Activated CD4-positive, alpha-beta memory T cell treated with anti-CD3 and anti-CD28 coated beads, Interleukin-2, amount 10 ng/mL, durations not matched to agents 7 days and 5 days (primary cell): Measurements from ENCODE around the gene KLHL6. TPM values are rescaled to one million over a fixed set of nuclear protein-coding genes. Genes with fewer than 3 reads are reported as not detected.
"Not testable (repeated sequence)": the region's sequence is repeated elsewhere in the genome, so short reads cannot be mapped to it uniquely, and the experiment has no call there.

Experiments used
- CTCF ChIA-PET: fragments of 350-600 bp; sonication (Branson Sonifier 250); formaldehyde crosslinking; loops from one replicate; lab custom pipeline; 2021; ENCODE audit warnings: antibody characterized with exemption, inconsistent platforms; lab: Charles Lee
- POLR2A ChIA-PET: fragments of 350-600 bp; sonication (Branson Sonifier 250); formaldehyde crosslinking; loops from one replicate; lab custom pipeline; 2021; ENCODE audit warnings: antibody characterized with exemption; lab: Charles Lee
- DNase-seq: peaks from one replicate; pipeline ENCODE4 v3.0.0-alpha.2; 2020
- H3K27ac Mint-ChIP-seq: one replicate; pipeline ENCODE4 v1.8.0; 2021; ENCODE audit warnings: mild to moderate bottlenecking, mixed read lengths
- H3K27me3 Mint-ChIP-seq: one replicate; pipeline ENCODE4 v1.8.0; 2021; ENCODE audit warnings: mixed read lengths
- H3K36me3 Mint-ChIP-seq: one replicate; pipeline ENCODE4 v1.8.0; 2021; ENCODE audit warnings: low read depth, mixed read lengths
- H3K4me1 Mint-ChIP-seq: one replicate; pipeline ENCODE4 v1.8.0; 2021; ENCODE audit warnings: mixed read lengths
- H3K4me3 Mint-ChIP-seq: one replicate; pipeline ENCODE4 v1.8.0; 2021; ENCODE audit warnings: mild to moderate bottlenecking, mixed read lengths
- H3K9me3 Mint-ChIP-seq: one replicate; pipeline ENCODE4 v1.8.0; 2021; ENCODE audit warnings: mixed read lengths
- total RNA-seq, 2 experiments: library from RNA; stranded (reverse); gene quantifications; one replicate each; pipeline ENCODE4 v1.2.3, GENCODE V29; 2021

Gene KLHL6
- total RNA-seq, 2 experiments from 2014 or later, result 47.1 to 48.6 TPM

DNA sequence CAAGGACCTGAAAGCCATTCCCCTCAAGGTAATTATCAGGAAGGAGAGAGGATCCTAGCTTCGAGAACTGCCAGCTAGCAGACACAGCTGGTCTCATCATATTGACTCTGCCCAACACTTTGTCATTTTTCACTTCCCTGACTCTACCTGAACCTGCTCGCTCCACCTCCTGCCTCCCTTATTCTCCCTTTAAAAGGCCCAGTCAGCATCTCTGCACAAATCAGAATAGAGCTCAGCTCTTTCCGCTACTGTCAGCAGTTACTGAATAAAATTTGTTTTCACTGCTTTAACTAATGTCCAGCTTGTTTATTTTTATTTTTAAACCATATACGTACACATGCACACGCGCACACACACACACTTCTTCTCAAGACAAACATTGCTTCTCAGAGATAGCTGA is 69.9 kb downstream of the KLHL6 start:
- Mint-ChIP-seq H3K36me3 (peaks cover 9% of the 10 kb centered on the region), H3K27ac (no peak overlapping the region)
- CTCF ChIA-PET, result interaction anchor here (0.6 to 1.3 kb wide), 2 partner anchors 75 to 231 kb away, joined by 3 read pairs; no protein-coding TSS in a partner anchor

DNA sequence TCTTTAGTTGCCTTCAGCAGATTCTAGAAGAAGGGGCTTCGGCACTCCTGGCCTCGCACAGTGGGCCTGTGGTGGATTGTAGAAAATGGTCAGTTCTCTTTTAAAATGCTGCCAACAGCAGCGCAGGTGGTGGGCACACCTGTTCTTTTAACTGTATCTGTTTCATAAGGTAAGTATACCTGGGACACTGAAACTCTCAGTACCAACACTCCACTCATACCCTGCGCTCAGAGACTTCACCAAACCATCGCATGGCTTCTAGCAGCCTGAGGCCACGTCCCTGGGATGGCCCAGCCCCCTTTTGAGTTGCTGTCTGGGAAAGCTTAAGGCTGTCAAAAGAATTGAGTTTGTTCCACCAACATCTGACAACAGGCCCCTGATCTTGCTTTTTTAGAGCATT is 70.4 kb downstream of the KLHL6 start:
- no peak overlapping the region for H3K27ac Mint-ChIP-seq
- H3K9me3 Mint-ChIP-seq, result no peaks in the 10 kb centered on the region
- ChIA-PET POLR2A (interaction anchor here (0.8 kb wide), 1 partner anchor 65 kb away, joined by 3 read pairs; no protein-coding TSS in a partner anchor), CTCF (interaction anchor here (1.3 kb wide), 1 partner anchor 75 kb away, joined by 3 read pairs; no protein-coding TSS in a partner anchor)
- peaks cover 8% of the 10 kb centered on the region for H3K4me1 Mint-ChIP-seq
- no peak overlapping the region for H3K4me3 Mint-ChIP-seq
- no peak for DNase-seq
- peaks cover 8% of the 10 kb centered on the region for H3K36me3 Mint-ChIP-seq
- H3K27me3 Mint-ChIP-seq, result no peaks in the 10 kb centered on the region

More for the DNA sequence above, 69.9 kb downstream of the KLHL6 start:
- POLR2A ChIA-PET, result interaction anchor here (0.8 kb wide), 1 partner anchor 65 kb away, joined by 3 read pairs; no protein-coding TSS in a partner anchor
- no peak for DNase-seq
- Mint-ChIP-seq H3K9me3 (no peaks in the 10 kb centered on the region), H3K4me1 (peaks cover 6% of the 10 kb centered on the region), H3K27me3 (no peaks in the 10 kb centered on the region), H3K4me3 (no peak overlapping the region)

DNA sequence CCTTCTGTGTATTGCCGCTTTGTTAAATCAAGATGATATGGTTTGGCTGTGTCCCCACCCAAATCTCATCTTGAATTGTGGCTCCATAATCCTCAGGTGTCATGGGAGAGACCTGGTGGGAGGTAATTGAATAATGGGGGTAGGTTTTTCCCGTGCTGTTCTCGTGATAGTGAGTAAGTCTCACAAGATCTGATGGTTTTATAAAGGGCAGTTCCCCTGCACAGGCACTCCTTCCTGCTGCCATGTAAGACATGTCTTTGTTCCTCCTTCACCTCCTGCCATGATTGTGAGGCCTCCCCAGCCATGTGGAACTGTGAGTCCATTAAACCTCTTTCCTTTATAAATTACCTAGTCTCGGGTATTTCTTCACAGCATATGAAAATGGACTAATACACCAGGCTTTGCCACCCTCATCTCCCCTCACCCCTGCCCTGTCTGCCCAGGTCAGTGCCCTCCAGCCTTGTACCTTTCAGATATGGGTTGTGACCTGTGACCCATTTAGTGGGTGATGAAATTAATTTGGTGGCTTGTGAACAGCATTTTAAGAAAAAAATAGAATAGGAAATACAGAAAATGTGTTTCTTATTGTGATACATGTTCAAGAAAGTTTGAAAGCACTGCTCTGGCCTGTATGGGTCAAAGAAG is 71.0 kb downstream of the KLHL6 start:
- H3K4me3 Mint-ChIP-seq, result no peak overlapping the region
- peaks cover 8% of the 10 kb centered on the region for H3K4me1 Mint-ChIP-seq
- H3K36me3 Mint-ChIP-seq, result peaks cover 8% of the 10 kb centered on the region
- no peak overlapping the region for H3K27ac Mint-ChIP-seq
- ChIA-PET CTCF (no interaction called here), POLR2A (interaction anchor here (2.0 kb wide), 1 partner anchor 107 kb away, joined by 5 read pairs; no protein-coding TSS in a partner anchor)
- H3K9me3 Mint-ChIP-seq, result no peaks in the 10 kb centered on the region
- H3K27me3 Mint-ChIP-seq, result no peaks in the 10 kb centered on the region
- DNase-seq, result no peak

DNA sequence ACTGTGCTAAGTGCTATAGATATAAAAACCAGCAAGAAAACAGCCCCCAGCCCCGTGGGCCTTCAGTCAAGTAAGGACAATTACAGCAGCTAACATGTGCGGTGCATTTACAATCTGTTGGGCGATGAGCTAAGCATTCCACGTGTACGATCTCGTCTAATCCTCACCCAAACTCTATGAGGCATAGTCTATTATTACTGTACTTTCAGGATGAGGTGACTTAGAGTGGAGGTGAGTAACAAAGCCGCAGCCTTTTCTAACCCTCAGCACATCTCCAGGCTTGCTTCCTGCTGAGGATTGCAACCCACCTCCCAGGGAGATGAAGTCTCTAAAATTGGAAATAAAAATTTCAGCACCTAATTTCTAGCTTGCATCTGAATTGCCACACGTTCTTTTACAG is 73.9 kb downstream of the KLHL6 start:
- POLR2A ChIA-PET, result interaction anchor here (0.8 kb wide), 1 partner anchor 34 kb away, joined by 3 read pairs; no protein-coding TSS in a partner anchor
- Mint-ChIP-seq H3K4me1 (peaks cover 8% of the 10 kb centered on the region), H3K36me3 (no peaks in the 10 kb centered on the region), H3K27ac (no peak overlapping the region), H3K27me3 (no peaks in the 10 kb centered on the region), H3K9me3 (no peaks in the 10 kb centered on the region), H3K4me3 (no peak overlapping the region)
- no peak for DNase-seq
- CTCF ChIA-PET, result interaction anchor here (0.6 to 4.1 kb wide), 4 partner anchors 26 to 285 kb away, joined by 3 to 21 read pairs (median 6); no protein-coding TSS in a partner anchor

DNA sequence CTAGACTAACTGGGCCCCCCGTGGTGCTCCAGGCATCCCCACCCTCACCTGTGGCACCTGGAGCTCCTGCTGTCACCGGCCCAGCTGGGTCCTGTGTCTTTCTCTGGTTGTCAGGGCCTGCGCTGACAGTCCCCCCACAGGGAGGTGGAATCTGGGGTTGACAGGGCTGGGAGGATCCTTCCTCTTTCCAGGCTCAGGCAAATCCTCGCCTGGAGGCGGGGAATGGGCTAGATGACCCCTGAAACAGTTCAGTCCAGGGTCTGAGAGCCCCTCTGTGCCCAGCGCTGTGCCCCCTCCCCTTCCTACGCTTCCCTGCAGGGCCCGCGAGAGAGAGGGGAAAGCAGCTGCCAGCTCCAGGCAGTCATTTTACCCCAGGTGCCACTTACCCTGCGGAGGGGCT is 77.0 kb downstream of the KLHL6 start:
- Mint-ChIP-seq H3K27me3 (peaks cover 2% of the 10 kb centered on the region), H3K36me3 (no peaks in the 10 kb centered on the region), H3K4me3 (no peak overlapping the region), H3K9me3 (no peaks in the 10 kb centered on the region), H3K4me1 (peaks cover 8% of the 10 kb centered on the region), H3K27ac (no peak overlapping the region)
- ChIA-PET POLR2A (interaction anchor here (1.2 to 1.8 kb wide), 2 partner anchors 10 to 77 kb away, joined by 3 to 5 read pairs; partner anchors contain the start of gene KLHL6), CTCF (interaction anchor here (0.9 to 4.1 kb wide), 5 partner anchors 9 to 406 kb away, joined by 3 to 21 read pairs (median 4); partner anchors contain the start of gene PARL)
- no peak for DNase-seq

DNA sequence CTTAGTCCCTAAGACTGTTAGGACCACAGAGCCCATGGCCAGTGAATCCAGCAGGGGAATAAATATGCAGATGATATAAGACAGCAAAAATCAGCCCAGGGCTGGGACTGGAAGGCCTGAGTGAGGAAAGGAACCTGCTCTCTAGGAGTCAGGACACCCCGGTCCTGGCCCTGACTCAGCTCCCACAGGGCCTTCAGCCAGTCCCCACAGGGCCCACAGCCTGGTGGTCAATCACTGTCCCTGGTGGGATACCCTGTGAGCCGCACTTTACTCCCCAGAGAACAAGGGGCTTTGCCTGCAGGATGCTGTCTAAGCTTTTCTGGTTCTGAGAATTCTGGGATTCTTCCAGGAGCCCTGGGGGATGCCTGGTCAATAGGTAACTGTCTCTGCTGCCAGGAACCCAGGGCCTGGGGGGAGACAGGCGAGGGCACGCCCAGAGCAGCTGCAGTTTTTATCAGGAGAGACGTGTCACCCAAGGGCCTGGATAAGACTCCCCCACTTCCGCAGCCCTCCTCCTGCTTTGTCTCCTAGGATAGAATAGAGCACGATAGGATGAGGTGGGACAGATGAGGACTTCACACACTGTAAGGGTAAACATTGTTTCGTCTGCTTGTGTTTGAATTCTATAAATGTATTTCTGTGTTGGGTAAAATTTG is 77.6 kb downstream of the KLHL6 start:
- no peak for DNase-seq
- Mint-ChIP-seq H3K27me3 (peaks cover 2% of the 10 kb centered on the region), H3K4me1 (peaks cover 8% of the 10 kb centered on the region), H3K4me3 (no peak overlapping the region), H3K9me3 (no peaks in the 10 kb centered on the region), H3K36me3 (no peaks in the 10 kb centered on the region), H3K27ac (no peak overlapping the region)
- ChIA-PET CTCF (interaction anchor here (0.6 to 4.1 kb wide), 7 partner anchors 9 to 289 kb away, joined by 3 to 21 read pairs (median 3); no protein-coding TSS in a partner anchor), POLR2A (interaction anchor here (1.8 kb wide), 1 partner anchor 9 kb away, joined by 5 read pairs; no protein-coding TSS in a partner anchor)

DNA sequence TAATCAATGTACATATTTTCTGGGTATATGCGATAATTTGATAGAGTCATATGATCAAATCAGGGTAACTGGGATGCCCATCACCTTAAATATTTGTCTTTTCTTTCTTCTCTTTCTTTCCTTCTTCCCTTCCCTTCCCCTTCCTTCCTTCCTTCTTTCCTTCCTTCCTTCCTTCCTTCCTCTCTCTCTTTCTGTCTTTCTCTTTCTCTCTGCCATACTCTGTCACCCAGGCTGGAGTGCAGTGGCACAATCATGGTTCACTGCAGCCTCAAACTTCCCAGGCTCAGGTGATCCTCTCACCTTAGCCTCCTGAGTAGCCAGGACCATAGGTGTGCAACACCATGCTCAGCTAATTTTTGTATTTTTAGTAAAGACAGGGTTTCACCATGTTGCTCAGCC is 79.7 kb downstream of the KLHL6 start:
- H3K27me3 Mint-ChIP-seq, POLR2A ChIA-PET, DNase-seq, H3K27ac Mint-ChIP-seq, H3K4me3 Mint-ChIP-seq, H3K36me3 Mint-ChIP-seq, H3K4me1 Mint-ChIP-seq, H3K9me3 Mint-ChIP-seq: not testable (repeated sequence)
- CTCF ChIA-PET, result interaction anchor here (1.7 kb wide), 1 partner anchor 291 kb away, joined by 4 read pairs; no protein-coding TSS in a partner anchor

DNA sequence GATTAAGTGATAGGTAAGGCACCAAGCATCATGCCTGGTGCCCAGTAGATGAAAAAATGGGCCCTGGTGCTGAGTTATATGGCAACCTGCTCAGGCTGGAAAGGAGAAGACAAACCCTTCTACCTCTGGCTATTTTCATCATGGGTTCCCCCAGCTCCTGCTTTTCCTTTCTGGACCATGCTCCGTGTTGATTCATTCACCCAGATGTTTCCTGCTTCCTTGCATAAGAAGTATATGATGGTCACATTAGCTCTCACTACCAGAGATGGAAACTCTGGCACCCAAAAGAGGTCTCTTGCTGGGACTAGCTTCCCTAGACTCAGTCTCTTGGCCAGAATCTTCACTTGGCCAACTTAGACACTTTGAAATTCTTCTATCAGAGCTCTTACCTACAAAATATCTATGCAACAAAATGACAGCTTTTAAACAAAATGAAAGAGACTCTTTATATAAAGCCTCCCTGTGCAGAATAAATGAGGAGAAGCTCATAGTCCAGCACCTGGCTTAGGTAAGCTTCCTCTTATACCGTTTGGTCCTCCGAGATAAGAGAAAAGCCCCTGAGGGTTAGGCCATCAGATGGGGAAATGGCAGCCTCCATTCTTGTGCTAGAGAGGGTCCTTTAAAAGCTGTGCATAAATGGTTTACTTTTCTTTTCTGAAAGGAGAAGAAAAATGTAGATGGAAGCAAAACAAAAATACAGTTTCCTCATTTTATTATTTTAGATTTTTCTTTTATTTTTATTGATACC is 80.3 kb downstream of the KLHL6 start:
- ChIA-PET CTCF (interaction anchor here (0.9 to 1.7 kb wide), 2 partner anchors 292 to 410 kb away, joined by 3 to 4 read pairs; partner anchors contain the start of gene PARL), POLR2A (no interaction called here)
- H3K9me3 Mint-ChIP-seq, result no peaks in the 10 kb centered on the region
- peaks cover 1% of the 10 kb centered on the region for H3K4me1 Mint-ChIP-seq
- H3K27ac Mint-ChIP-seq, result no peak overlapping the region
- no peak overlapping the region for H3K4me3 Mint-ChIP-seq
- no peaks in the 10 kb centered on the region for H3K36me3 Mint-ChIP-seq
- DNase-seq, result no peak
- H3K27me3 Mint-ChIP-seq, result peaks cover 2% of the 10 kb centered on the region

DNA sequence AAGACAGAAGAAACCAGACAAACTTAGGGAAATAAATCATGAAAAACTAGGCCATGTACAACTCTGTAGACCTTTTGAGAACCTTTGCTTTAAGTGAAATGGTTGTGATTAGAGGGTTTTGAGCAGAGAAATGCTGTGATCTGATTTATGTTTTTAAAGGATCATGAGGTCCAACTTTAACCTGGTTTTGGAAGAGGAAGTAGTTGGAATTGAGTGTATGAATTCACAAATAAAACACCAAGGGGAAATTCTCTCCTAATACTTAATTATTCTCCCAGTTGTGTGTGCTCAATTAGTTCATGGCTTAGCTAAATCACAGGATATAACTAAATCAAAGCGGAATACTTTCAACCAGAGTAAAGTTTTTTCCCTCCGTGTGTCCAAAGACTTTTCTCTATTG is 81.5 kb downstream of the KLHL6 start:
- Mint-ChIP-seq H3K4me3 (no peak overlapping the region), H3K4me1 (peaks cover 8% of the 10 kb centered on the region), H3K27me3 (peaks cover 2% of the 10 kb centered on the region), H3K36me3 (no peaks in the 10 kb centered on the region), H3K27ac (no peak overlapping the region), H3K9me3 (no peaks in the 10 kb centered on the region)
- no peak for DNase-seq
- ChIA-PET POLR2A (no interaction called here), CTCF (interaction anchor here (0.9 kb wide), 1 partner anchor 411 kb away, joined by 3 read pairs; the partner anchor contains the start of gene PARL)

DNA sequence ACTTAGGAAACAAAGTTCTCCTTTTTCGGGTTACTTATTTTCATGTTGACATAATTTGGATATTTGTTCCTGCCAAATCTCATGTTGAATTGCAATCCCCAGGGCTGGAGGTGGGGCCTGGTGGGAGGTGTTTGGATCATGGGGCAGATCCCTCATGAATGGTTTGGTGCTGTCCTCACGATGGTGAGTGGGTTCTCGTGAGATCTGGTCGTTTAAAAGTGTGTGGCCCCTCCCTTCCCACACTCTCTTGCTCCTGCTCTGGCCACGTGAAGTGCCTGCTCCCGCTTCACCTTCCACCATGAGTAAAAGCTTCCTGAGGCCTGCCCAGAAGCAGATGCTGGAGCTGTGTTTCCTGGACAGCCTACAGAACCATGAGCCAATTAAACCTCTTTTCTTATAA is 83.4 kb downstream of the KLHL6 start:
- peaks cover 23% of the 10 kb centered on the region for H3K4me1 Mint-ChIP-seq
- POLR2A ChIA-PET, result interaction anchor here (0.7 kb wide), 1 partner anchor 92 kb away, joined by 3 read pairs; no protein-coding TSS in a partner anchor
- no peak overlapping the region for H3K4me3 Mint-ChIP-seq
- no peak for DNase-seq
- H3K27me3 Mint-ChIP-seq, result peaks cover 2% of the 10 kb centered on the region
- no peaks in the 10 kb centered on the region for H3K9me3 Mint-ChIP-seq
- CTCF ChIA-PET, result interaction anchor here (0.6 to 0.8 kb wide), 2 partner anchors 280 to 295 kb away, joined by 3 to 4 read pairs; no protein-coding TSS in a partner anchor
- no peak overlapping the region for H3K27ac Mint-ChIP-seq
- no peaks in the 10 kb centered on the region for H3K36me3 Mint-ChIP-seq

DNA sequence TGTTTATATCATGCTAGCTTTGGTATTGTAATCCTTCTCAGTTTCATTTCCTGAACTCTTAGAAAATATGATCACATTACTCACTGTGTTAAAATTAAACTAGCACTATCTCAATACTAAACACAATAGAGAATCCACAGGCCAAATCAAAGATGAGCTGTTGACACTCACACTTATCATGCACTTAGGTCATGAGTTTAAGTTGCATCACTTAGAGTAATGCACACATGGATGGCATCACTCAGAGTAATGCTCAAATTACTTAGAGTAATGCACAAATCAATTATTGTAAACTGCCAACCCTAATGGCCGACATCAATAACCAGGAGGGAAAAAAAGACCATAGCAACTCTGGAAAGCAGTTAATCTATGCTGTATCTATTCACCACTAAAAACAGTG is 87.1 kb downstream of the KLHL6 start:
- ChIA-PET POLR2A (interaction anchor here (0.9 to 2.3 kb wide), 4 partner anchors 10 to 230 kb away, joined by 3 to 5 read pairs (median 4); partner anchors contain the start of gene MCF2L2), CTCF (interaction anchor here (0.6 to 3.5 kb wide), 15 partner anchors 20 to 417 kb away, joined by 3 to 43 read pairs (median 5); partner anchors contain the start of genes KLHL24, MCF2L2, PARL and YEATS2)
- no peaks in the 10 kb centered on the region for H3K36me3 Mint-ChIP-seq
- H3K9me3 Mint-ChIP-seq, result no peaks in the 10 kb centered on the region
- peak overlapping the region; percentile 59 for H3K27ac Mint-ChIP-seq
- no peak for DNase-seq
- no peak overlapping the region for H3K4me3 Mint-ChIP-seq
- no peaks in the 10 kb centered on the region for H3K27me3 Mint-ChIP-seq
- H3K4me1 Mint-ChIP-seq, result peaks cover 23% of the 10 kb centered on the region

DNA sequence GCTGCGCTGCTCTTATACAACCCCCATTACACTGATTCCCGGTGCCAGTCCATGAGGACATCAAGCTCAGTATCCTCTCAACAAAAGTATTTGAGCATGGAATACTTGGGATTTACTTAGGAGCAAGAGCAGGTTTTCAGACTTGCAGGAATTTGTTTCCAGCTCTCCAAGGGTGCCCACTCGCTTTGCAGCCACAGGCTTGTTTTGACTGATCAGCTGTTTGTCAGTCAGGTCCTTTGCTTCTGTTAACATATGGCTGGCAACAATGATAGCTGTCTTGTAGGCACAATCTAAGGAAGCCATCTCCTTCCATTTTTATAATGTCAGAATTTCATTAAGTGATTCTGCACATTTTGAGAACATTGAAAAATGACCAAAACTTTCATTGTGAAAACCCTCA is 88.9 kb downstream of the KLHL6 start:
- Mint-ChIP-seq H3K9me3 (no peaks in the 10 kb centered on the region), H3K27ac (no peak overlapping the region), H3K36me3 (no peaks in the 10 kb centered on the region), H3K27me3 (peaks cover 5% of the 10 kb centered on the region), H3K4me1 (peaks cover 23% of the 10 kb centered on the region), H3K4me3 (no peak overlapping the region)
- ChIA-PET POLR2A (no interaction called here), CTCF (interaction anchor here (1.2 kb wide), 1 partner anchor 301 kb away, joined by 4 read pairs; no protein-coding TSS in a partner anchor)
- no peak for DNase-seq
